Naive thymus-derived CD4-positive, alpha-beta T cell (primary cell): ENCODE results near the gene KRTAP10-3. TPM values are rescaled to one million over a fixed set of nuclear protein-coding genes. Genes with fewer than 3 reads are reported as not detected.

Experiments
- ATAC-seq: fragments of 150-1000 bp; cut with Tn5 transposase; 2 replicates; pipeline ENCODE4 v1.10.0; 2021; ENCODE audit warnings: mild to moderate bottlenecking, moderate library complexity
- CTCF ChIA-PET: fragments of 350-600 bp; sonication (Branson Sonifier 250); formaldehyde crosslinking; loops from one replicate; lab custom pipeline; 2021; ENCODE audit warnings: antibody characterized with exemption; lab: Charles Lee
- POLR2A ChIA-PET: fragments of 350-600 bp; sonication (Branson Sonifier 250); formaldehyde crosslinking; loops from one replicate; lab custom pipeline; 2021; ENCODE audit warnings: antibody characterized with exemption, inconsistent platforms; lab: Charles Lee
- DNase-seq, 9 donors: peaks; one replicate each; pipeline versions ENCODE4 v3.0.0 to v3.0.0-alpha.2; 2020 to 2022; ENCODE audit warnings: mixed read lengths in 1 of 9
- H3K27ac ChIP-seq: one replicate; pipeline ENCODE4 v1.7.0; 2013; ENCODE audit warnings: mild to moderate bottlenecking, low read depth, low read length, moderate library complexity
- H3K27me3 ChIP-seq, 2 donors: one replicate each; pipeline ENCODE4 v1.7.0; 2013; ENCODE audit warnings: low read length in 2 of 2, mild to moderate bottlenecking in 2 of 2, moderate library complexity in 2 of 2; ENCODE audit not compliant: control insufficient read depth in 2 of 2, insufficient read depth in 2 of 2
- H3K36me3 ChIP-seq, 3 experiments: 1 replicate in 2 of 3; 2 replicates in 1 of 3; pipeline ENCODE4 v1.7.0; 2013; ENCODE audit warnings: low read length in 3 of 3, mild to moderate bottlenecking in 3 of 3, moderate library complexity in 1 of 3; ENCODE audit not compliant: insufficient read depth in 3 of 3, control insufficient read depth in 2 of 3
- H3K4me1 ChIP-seq, 2 donors: one replicate each; pipeline ENCODE4 v1.7.0; 2013; ENCODE audit warnings: low read length in 2 of 2, mild to moderate bottlenecking in 2 of 2, moderate library complexity in 1 of 2; ENCODE audit not compliant: control insufficient read depth in 2 of 2, insufficient read depth in 2 of 2
- H3K4me3 ChIP-seq: 2 replicates; pipeline ENCODE4 v1.7.0; 2013; ENCODE audit warnings: mild to moderate bottlenecking, low read length
- H3K9me3 ChIP-seq, 3 experiments: 1 replicate in 2 of 3; 2 replicates in 1 of 3; pipeline ENCODE4 v1.7.0; 2013; ENCODE audit warnings: low read length in 3 of 3; ENCODE audit not compliant: control insufficient read depth in 2 of 3
- H3K27ac Mint-ChIP-seq, 9 donors: one replicate each; pipeline ENCODE4 v1.8.0; 2020 to 2022; ENCODE audit warnings: mixed read lengths in 9 of 9, mild to moderate bottlenecking in 8 of 9, moderate library complexity in 5 of 9, inconsistent platforms in 2 of 9
- H3K27me3 Mint-ChIP-seq, 5 donors: one replicate each; pipeline ENCODE4 v1.8.0; 2021 to 2022; ENCODE audit warnings: mixed read lengths in 5 of 5, mild to moderate bottlenecking in 1 of 5
- H3K36me3 Mint-ChIP-seq, 5 donors: one replicate each; pipeline ENCODE4 v1.8.0; 2020 to 2022; ENCODE audit warnings: mixed read lengths in 5 of 5, mild to moderate bottlenecking in 3 of 5, inconsistent platforms in 1 of 5
- H3K4me1 Mint-ChIP-seq, 7 donors: one replicate each; pipeline ENCODE4 v1.8.0; 2020 to 2022; ENCODE audit warnings: mixed read lengths in 7 of 7, mild to moderate bottlenecking in 3 of 7, inconsistent platforms in 1 of 7
- H3K4me3 Mint-ChIP-seq, 10 donors: one replicate each; pipeline ENCODE4 v1.8.0; 2020 to 2022; ENCODE audit warnings: mild to moderate bottlenecking in 10 of 10, mixed read lengths in 10 of 10, moderate library complexity in 6 of 10, inconsistent platforms in 2 of 10
- H3K9me3 Mint-ChIP-seq, 11 donors: one replicate each; pipeline ENCODE4 v1.8.0; 2020 to 2022; ENCODE audit warnings: mixed read lengths in 11 of 11, mild to moderate bottlenecking in 4 of 11, inconsistent platforms in 1 of 11, moderate library complexity in 1 of 11
- intact Hi-C, 2 donors: fragments of 100-400 bp; cut with micrococcal nuclease; formaldehyde crosslinking; loops; one replicate each; pipeline ENCODE4 v1.15.1; 2023
- polyA plus RNA-seq, 2 donors: library from polyadenylated mRNA; unstranded; fragments of 300-500 nt; fragmentation: Illumina TruSeq; gene quantifications; one replicate each; pipeline ENCODE4 v1.2.3, GENCODE V29; 2021
- total RNA-seq, 6 experiments: library from RNA in 5 of 6; stranded (reverse) in 5 of 6; gene quantifications; 1 replicate in 5 of 6; 2 replicates in 1 of 6; pipeline ENCODE4 v1.2.3 and lab custom pipeline; 2021 to 2026

The KRTAP10-3 gene
- total and polyA plus RNA-seq, 7 experiments from 2014 or later, result not detected

- Mint-ChIP-seq H3K4me3 (no peak overlapping the region), H3K4me1 (peaks cover 0 to 3% (median 0%) of the 10 kb centered on the region in 7 donors), H3K27me3 (no peaks in the 10 kb centered on the region), H3K9me3 (no peaks in the 10 kb centered on the region), H3K36me3 (no peaks in the 10 kb centered on the region), H3K27ac (no peak overlapping the region)
- ATAC-seq (no peak), DNase-seq (no peak)
- Histone ChIP-seq H3K4me1 (no peaks in the 10 kb centered on the region), H3K27ac (no peak overlapping the region), H3K27me3 (no peaks in the 10 kb centered on the region), H3K4me3 (no peak overlapping the region), H3K9me3 (no peaks in the 10 kb centered on the region), H3K36me3 (no peaks in the 10 kb centered on the region)
- POLR2A ChIA-PET, result interaction anchor here (1.0 kb wide), 1 partner anchor 10 kb away, joined by 3 read pairs; no protein-coding TSS in a partner anchor
- CTCF ChIA-PET, result interaction anchor here (0.6 kb wide), 1 partner anchor 1216 kb away, joined by 3 read pairs; no protein-coding TSS in a partner anchor
- intact Hi-C loops, result no loop called here
Observed at GRCh38 chr21:44525391-44526095, 33.1 kb downstream of the KRTAP10-3 start.

- POLR2A ChIA-PET, result interaction anchor here (1.0 kb wide), 1 partner anchor 11 kb away, joined by 3 read pairs; no protein-coding TSS in a partner anchor
- no peaks in the 10 kb centered on the region for H3K36me3 ChIP-seq
- no peaks in the 10 kb centered on the region for H3K27me3 ChIP-seq
- no peaks in the 10 kb centered on the region for H3K9me3 ChIP-seq
- H3K27ac ChIP-seq, result no peak overlapping the region
- H3K9me3 Mint-ChIP-seq, result peaks cover 0 to 1% (median 0%) of the 10 kb centered on the region in 11 donors
- no peaks in the 10 kb centered on the region for H3K4me1 Mint-ChIP-seq
- no peaks in the 10 kb centered on the region for H3K4me1 ChIP-seq
- CTCF ChIA-PET, result no interaction called here
- DNase-seq (no peak), ATAC-seq (no peak)
- H3K36me3 Mint-ChIP-seq, result no peaks in the 10 kb centered on the region
- H3K27ac Mint-ChIP-seq, result no peak overlapping the region
- no peaks in the 10 kb centered on the region for H3K27me3 Mint-ChIP-seq
- intact Hi-C loops, result no loop called here
- H3K4me3 ChIP-seq, result no peak overlapping the region
- no peak overlapping the region for H3K4me3 Mint-ChIP-seq
Observed at GRCh38 chr21:44524414-44525371, 33.9 kb downstream of the KRTAP10-3 start.

- Mint-ChIP-seq H3K9me3 (peaks cover 0 to 1% (median 0%) of the 10 kb centered on the region in 11 donors), H3K36me3 (no peaks in the 10 kb centered on the region), H3K4me1 (no peaks in the 10 kb centered on the region), H3K27ac (no peak overlapping the region), H3K27me3 (no peaks in the 10 kb centered on the region), H3K4me3 (no peak overlapping the region)
- CTCF ChIA-PET, result no interaction called here
- Histone ChIP-seq H3K9me3 (no peaks in the 10 kb centered on the region), H3K27ac (no peak overlapping the region), H3K27me3 (no peaks in the 10 kb centered on the region), H3K36me3 (no peaks in the 10 kb centered on the region), H3K4me1 (no peaks in the 10 kb centered on the region), H3K4me3 (no peak overlapping the region)
- POLR2A ChIA-PET, result no interaction called here
- intact Hi-C loops, result no loop called here
- DNase-seq (no peak), ATAC-seq (no peak)
Observed at GRCh38 chr21:44523567-44524413, 34.8 kb downstream of the KRTAP10-3 start.

- POLR2A ChIA-PET, result no interaction called here
- intact Hi-C loops, result no loop called here
Observed at GRCh38 chr21:44522753-44523204, 35.8 kb downstream of the KRTAP10-3 start.

GRCh38 chr21:44521928-44522752 is 36.5 kb downstream of the KRTAP10-3 start:
- Mint-ChIP-seq H3K4me3 (no peak overlapping the region), H3K4me1 (peaks cover 0 to 8% (median 0%) of the 10 kb centered on the region in 7 donors), H3K27ac (no peak overlapping the region), H3K36me3 (no peaks in the 10 kb centered on the region), H3K27me3 (no peaks in the 10 kb centered on the region), H3K9me3 (peaks cover 0 to 1% (median 0%) of the 10 kb centered on the region in 11 donors)
- Histone ChIP-seq H3K9me3 (no peaks in the 10 kb centered on the region), H3K4me3 (no peak overlapping the region), H3K36me3 (no peaks in the 10 kb centered on the region), H3K27me3 (no peaks in the 10 kb centered on the region), H3K27ac (no peak overlapping the region), H3K4me1 (no peaks in the 10 kb centered on the region)
- intact Hi-C loops, result no loop called here
- ChIA-PET CTCF (no interaction called here), POLR2A (no interaction called here)
- DNase-seq (no peak), ATAC-seq (no peak)

More at GRCh38 chr21:44522753-44523204, 35.8 kb downstream of the KRTAP10-3 start:
- Mint-ChIP-seq H3K36me3 (no peaks in the 10 kb centered on the region), H3K4me3 (no peak overlapping the region), H3K27ac (no peak overlapping the region), H3K9me3 (peaks cover 0 to 1% (median 0%) of the 10 kb centered on the region in 11 donors), H3K27me3 (no peaks in the 10 kb centered on the region), H3K4me1 (peaks cover 0 to 3% (median 0%) of the 10 kb centered on the region in 7 donors)
- no peaks in the 10 kb centered on the region for H3K4me1 ChIP-seq
- H3K27me3 ChIP-seq, result no peaks in the 10 kb centered on the region
- CTCF ChIA-PET, result no interaction called here
- H3K9me3 ChIP-seq, result no peaks in the 10 kb centered on the region
- no peak overlapping the region for H3K27ac ChIP-seq
- ATAC-seq, result no peak
- H3K36me3 ChIP-seq, result no peaks in the 10 kb centered on the region
- DNase-seq, result no peak
- no peak overlapping the region for H3K4me3 ChIP-seq
